Activated CD8-positive, alpha-beta memory T cell treated with anti-CD3 and anti-CD28 coated beads, Interleukin-2, amount 10 ng/mL, durations not matched to agents 7 days and 5 days (primary cell): ENCODE measurements around the gene RFX2. TPM values are rescaled to one million over a fixed set of nuclear protein-coding genes. Genes with fewer than 3 reads are reported as not detected.

Source experiments
- ATAC-seq: fragments of 150-1000 bp; cut with Tn5 transposase; one replicate; pipeline ENCODE4 v1.10.0; 2021; ENCODE audit warnings: moderate library complexity
- CTCF ChIA-PET: fragments of 350-600 bp; sonication (Branson Sonifier 250); formaldehyde crosslinking; loops from one replicate; lab custom pipeline; 2021; ENCODE audit warnings: antibody characterized with exemption; lab: Charles Lee
- DNase-seq: peaks from one replicate; pipeline ENCODE4 v3.0.0-alpha.2; 2020
- H3K27ac Mint-ChIP-seq: one replicate; pipeline ENCODE4 v1.8.0; 2021; ENCODE audit warnings: mild to moderate bottlenecking, mixed read lengths
- H3K27me3 Mint-ChIP-seq: one replicate; pipeline ENCODE4 v1.8.0; 2021; ENCODE audit warnings: mixed read lengths
- H3K36me3 Mint-ChIP-seq: one replicate; pipeline ENCODE4 v1.8.0; 2021; ENCODE audit warnings: mild to moderate bottlenecking, mixed read lengths
- H3K4me1 Mint-ChIP-seq: one replicate; pipeline ENCODE4 v1.8.0; 2021; ENCODE audit warnings: mixed read lengths
- H3K4me3 Mint-ChIP-seq: one replicate; pipeline ENCODE4 v1.8.0; 2021; ENCODE audit warnings: mild to moderate bottlenecking, moderate library complexity, mixed read lengths
- H3K9me3 Mint-ChIP-seq: one replicate; pipeline ENCODE4 v1.8.0; 2022; ENCODE audit warnings: low read depth, mixed read lengths
- total RNA-seq, 2 experiments: library from RNA; stranded (reverse); gene quantifications; one replicate each; pipeline ENCODE4 v1.2.3, GENCODE V29; 2021

The RFX2 gene
- total RNA-seq, 2 experiments from 2014 or later = 9.8 to 11.7 TPM

GRCh38 chr19:6045108-6045507 is 65.2 kb downstream of the RFX2 start:
- ATAC-seq (no peak), DNase-seq (peak; percentile 12)
- no peaks in the 10 kb centered on the region for H3K27me3 Mint-ChIP-seq
- H3K36me3 Mint-ChIP-seq = no peaks in the 10 kb centered on the region
- H3K9me3 Mint-ChIP-seq = no peaks in the 10 kb centered on the region
- peaks cover 4% of the 10 kb centered on the region for H3K4me1 Mint-ChIP-seq
- no peak overlapping the region for H3K27ac Mint-ChIP-seq
- CTCF ChIA-PET = interaction anchor here (2.1 to 9.8 kb wide), 2 partner anchors 79 to 241 kb away, joined by 5 to 114 read pairs; no protein-coding TSS in a partner anchor
- H3K4me3 Mint-ChIP-seq = no peak overlapping the region

- H3K4me3 Mint-ChIP-seq = no peak overlapping the region
- no peaks in the 10 kb centered on the region for H3K36me3 Mint-ChIP-seq
- H3K27ac Mint-ChIP-seq = no peak overlapping the region
- peaks cover 6% of the 10 kb centered on the region for H3K4me1 Mint-ChIP-seq
- CTCF ChIA-PET = interaction anchor here (1.1 to 9.8 kb wide), 3 partner anchors 22 to 240 kb away, joined by 3 to 114 read pairs (median 5); no protein-coding TSS in a partner anchor
- DNase-seq (peak; percentile 25), ATAC-seq (no peak)
- H3K27me3 Mint-ChIP-seq = no peaks in the 10 kb centered on the region
- no peaks in the 10 kb centered on the region for H3K9me3 Mint-ChIP-seq
These were observed 66.1 kb downstream of the RFX2 start for GRCh38 chr19:6044056-6044805.

- H3K36me3 Mint-ChIP-seq = peaks cover 2% of the 10 kb centered on the region
- H3K4me1 Mint-ChIP-seq = peaks cover 13% of the 10 kb centered on the region
- CTCF ChIA-PET = interaction anchor here (1.0 to 9.8 kb wide), 4 partner anchors 9 to 239 kb away, joined by 3 to 114 read pairs (median 4); no protein-coding TSS in a partner anchor
- no peaks in the 10 kb centered on the region for H3K27me3 Mint-ChIP-seq
- H3K9me3 Mint-ChIP-seq = no peaks in the 10 kb centered on the region
- H3K27ac Mint-ChIP-seq = no peak overlapping the region
- ATAC-seq = no peak
- H3K4me3 Mint-ChIP-seq = no peak overlapping the region
- peak; percentile 38 for DNase-seq
These were observed 67.2 kb downstream of the RFX2 start for GRCh38 chr19:6042776-6043726.

- Mint-ChIP-seq H3K4me3 (no peak overlapping the region), H3K27ac (no peak overlapping the region), H3K36me3 (peaks cover 5% of the 10 kb centered on the region), H3K27me3 (no peaks in the 10 kb centered on the region), H3K9me3 (no peaks in the 10 kb centered on the region), H3K4me1 (peaks cover 17% of the 10 kb centered on the region)
- DNase-seq (peak; percentile 36), ATAC-seq (no peak)
- CTCF ChIA-PET = interaction anchor here (0.6 to 9.8 kb wide), 2 partner anchors 82 to 505 kb away, joined by 3 to 114 read pairs; no protein-coding TSS in a partner anchor
These were observed 68.3 kb downstream of the RFX2 start for GRCh38 chr19:6041991-6042481.

DNA sequence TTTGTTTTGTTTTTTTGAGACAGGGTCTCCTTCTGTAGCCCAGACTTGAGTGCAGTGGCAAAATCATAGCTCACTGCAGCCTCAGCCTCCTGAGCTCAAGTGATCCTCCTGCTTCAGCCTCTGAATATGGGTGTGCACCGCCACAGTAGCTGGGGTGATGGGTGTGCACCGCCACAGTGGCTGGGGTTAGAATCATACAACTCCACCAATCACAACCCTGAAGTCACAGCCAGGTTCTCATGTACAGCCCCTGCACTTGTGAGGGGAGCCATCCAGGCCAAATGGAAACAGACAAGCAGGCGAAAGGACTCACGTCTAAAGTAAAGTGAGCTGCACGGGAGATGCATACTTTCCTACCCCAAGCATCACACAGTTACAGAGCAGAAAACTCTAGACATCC is 69.2 kb downstream of the RFX2 start:
- H3K4me1 Mint-ChIP-seq = peaks cover 17% of the 10 kb centered on the region
- H3K4me3 Mint-ChIP-seq = no peak overlapping the region
- DNase-seq (peak; percentile 36), ATAC-seq (no peak)
- no peaks in the 10 kb centered on the region for H3K27me3 Mint-ChIP-seq
- CTCF ChIA-PET = interaction anchor here (0.6 to 9.8 kb wide), 3 partner anchors 58 to 181 kb away, joined by 3 to 114 read pairs (median 3); no protein-coding TSS in a partner anchor
- H3K27ac Mint-ChIP-seq = no peak overlapping the region
- no peaks in the 10 kb centered on the region for H3K9me3 Mint-ChIP-seq
- peaks cover 5% of the 10 kb centered on the region for H3K36me3 Mint-ChIP-seq

- CTCF ChIA-PET = interaction anchor here (2.0 to 9.8 kb wide), 2 partner anchors 8 to 85 kb away, joined by 4 to 114 read pairs; no protein-coding TSS in a partner anchor
- H3K36me3 Mint-ChIP-seq = peaks cover 5% of the 10 kb centered on the region
- H3K27me3 Mint-ChIP-seq = no peaks in the 10 kb centered on the region
- H3K4me1 Mint-ChIP-seq = peaks cover 17% of the 10 kb centered on the region
- H3K27ac Mint-ChIP-seq = no peak overlapping the region
- DNase-seq (peak; percentile 29), ATAC-seq (no peak)
- H3K9me3 Mint-ChIP-seq = no peaks in the 10 kb centered on the region
- no peak overlapping the region for H3K4me3 Mint-ChIP-seq
These were observed 70.6 kb downstream of the RFX2 start for GRCh38 chr19:6039566-6040225.

DNA sequence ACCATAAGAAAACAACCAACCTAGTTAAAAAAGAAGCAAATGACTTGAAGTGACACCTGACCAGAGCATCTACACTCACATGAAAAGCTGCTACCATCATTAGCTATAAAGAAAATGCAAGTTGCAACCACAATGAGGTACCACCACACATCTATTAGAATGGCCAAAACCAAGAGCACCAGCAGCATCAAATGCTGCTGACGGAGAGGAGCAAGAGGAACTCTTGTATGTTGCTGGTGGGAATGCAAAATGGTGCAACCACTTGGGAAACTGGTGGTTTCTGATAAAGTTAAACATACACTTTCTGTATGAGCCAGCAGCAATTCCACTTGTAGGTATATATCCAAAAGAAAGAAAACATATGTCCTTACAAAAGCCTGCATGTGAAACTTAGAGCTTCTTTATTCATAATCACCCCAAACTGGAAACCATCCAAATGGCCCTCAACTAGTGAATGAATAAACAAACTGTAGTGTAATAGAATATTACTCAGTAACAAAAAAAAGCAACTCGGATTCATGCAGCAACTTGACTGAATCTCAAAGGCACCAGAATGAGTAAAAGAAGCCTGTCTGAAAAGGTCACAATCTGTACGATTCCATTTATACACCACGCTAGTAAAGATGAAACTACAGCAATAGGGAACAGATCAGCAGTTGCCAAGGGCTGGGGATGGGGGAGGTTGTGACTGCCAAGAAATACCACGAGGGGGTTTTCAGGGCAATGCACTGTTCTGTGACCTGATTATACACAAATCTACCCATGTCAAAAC is 71.5 kb downstream of the RFX2 start:
- Mint-ChIP-seq H3K27ac (peak overlapping the region; percentile 67), H3K9me3 (no peaks in the 10 kb centered on the region), H3K4me1 (peaks cover 17% of the 10 kb centered on the region), H3K27me3 (no peaks in the 10 kb centered on the region), H3K36me3 (peaks cover 5% of the 10 kb centered on the region), H3K4me3 (no peak overlapping the region)
- CTCF ChIA-PET = interaction anchor here (0.5 to 2.0 kb wide), 2 partner anchors 9 to 269 kb away, joined by 3 to 4 read pairs; no protein-coding TSS in a partner anchor
- ATAC-seq (peak; percentile 23), DNase-seq (peak; percentile 52)

DNA sequence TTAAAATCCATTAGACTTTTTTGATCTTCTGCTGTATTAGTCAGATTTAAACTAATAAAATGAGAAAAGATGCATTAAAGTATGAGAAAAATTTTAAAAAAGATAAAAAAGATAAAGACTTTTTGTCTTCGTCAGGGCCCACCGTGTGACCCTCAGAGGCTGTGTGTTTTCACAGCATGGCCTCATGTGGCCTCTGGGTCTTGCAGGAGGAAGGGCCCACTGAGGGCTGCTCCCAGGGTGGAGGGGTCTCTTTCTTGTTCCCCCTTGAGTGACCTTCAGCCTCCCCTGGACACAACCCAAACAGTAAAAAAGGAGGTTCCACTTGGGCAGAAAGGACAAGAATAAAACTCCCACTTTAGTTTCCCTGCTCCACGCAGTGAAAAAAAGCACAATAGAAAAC is 75.3 kb downstream of the RFX2 start:
- H3K4me3 Mint-ChIP-seq = no peak overlapping the region
- H3K4me1 Mint-ChIP-seq = peaks cover 17% of the 10 kb centered on the region
- no peaks in the 10 kb centered on the region for H3K9me3 Mint-ChIP-seq
- H3K36me3 Mint-ChIP-seq = peaks cover 5% of the 10 kb centered on the region
- peak; percentile 7 for DNase-seq
- no peak for ATAC-seq
- CTCF ChIA-PET = interaction anchor here (1.1 to 2.1 kb wide), 2 partner anchors 8 to 12 kb away, joined by 3 to 4 read pairs; no protein-coding TSS in a partner anchor
- no peaks in the 10 kb centered on the region for H3K27me3 Mint-ChIP-seq
- H3K27ac Mint-ChIP-seq = no peak overlapping the region

DNA sequence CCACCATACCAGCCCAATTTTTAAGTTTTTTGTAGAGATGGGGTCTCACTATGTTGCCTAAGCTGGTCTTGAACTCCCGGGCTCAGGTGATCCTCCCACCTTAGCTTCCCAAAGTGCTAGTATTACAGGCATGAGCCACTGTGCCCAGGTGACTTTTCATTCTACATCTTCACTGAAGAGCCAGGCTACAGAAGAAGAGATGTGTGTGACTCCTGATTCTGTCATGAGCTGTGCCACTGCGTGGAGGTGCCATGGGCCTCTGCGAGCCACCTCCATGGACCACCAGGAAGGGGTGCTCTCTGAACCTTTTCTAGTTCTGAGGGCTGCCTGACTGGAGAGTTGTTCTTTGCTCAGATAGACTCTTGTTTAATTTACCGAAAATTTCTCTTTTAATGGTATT is 75.8 kb downstream of the RFX2 start:
- CTCF ChIA-PET = interaction anchor here (1.1 to 2.1 kb wide), 2 partner anchors 9 to 11 kb away, joined by 3 to 4 read pairs; no protein-coding TSS in a partner anchor
- Mint-ChIP-seq H3K27me3 (no peaks in the 10 kb centered on the region), H3K4me1 (peaks cover 17% of the 10 kb centered on the region), H3K36me3 (peaks cover 5% of the 10 kb centered on the region), H3K9me3 (no peaks in the 10 kb centered on the region), H3K4me3 (no peak overlapping the region), H3K27ac (no peak overlapping the region)
- peak; percentile 22 for DNase-seq
- ATAC-seq = no peak

GRCh38 chr19:6033744-6034264 is 76.5 kb downstream of the RFX2 start:
- no peak overlapping the region for H3K4me3 Mint-ChIP-seq
- H3K36me3 Mint-ChIP-seq = peaks cover 5% of the 10 kb centered on the region
- ATAC-seq (no peak), DNase-seq (peak; percentile 9)
- H3K27ac Mint-ChIP-seq = no peak overlapping the region
- CTCF ChIA-PET = interaction anchor here (0.8 to 2.1 kb wide), 5 partner anchors 9 to 230 kb away, joined by 3 to 5 read pairs (median 4); no protein-coding TSS in a partner anchor
- H3K27me3 Mint-ChIP-seq = no peaks in the 10 kb centered on the region
- H3K4me1 Mint-ChIP-seq = peaks cover 10% of the 10 kb centered on the region
- H3K9me3 Mint-ChIP-seq = no peaks in the 10 kb centered on the region

- CTCF ChIA-PET = interaction anchor here (0.6 to 2.1 kb wide), 5 partner anchors 10 to 229 kb away, joined by 3 to 5 read pairs (median 4); no protein-coding TSS in a partner anchor
- Mint-ChIP-seq H3K4me3 (no peak overlapping the region), H3K4me1 (peaks cover 3% of the 10 kb centered on the region), H3K27ac (no peak overlapping the region), H3K27me3 (no peaks in the 10 kb centered on the region), H3K9me3 (no peaks in the 10 kb centered on the region), H3K36me3 (peaks cover 2% of the 10 kb centered on the region)
- DNase-seq = peak; percentile 26
- no peak for ATAC-seq
These were observed 77.5 kb downstream of the RFX2 start for GRCh38 chr19:6032827-6033226.
